Measurements from ENCODE around the gene R3HDM4. TPM values are rescaled to one million over a fixed set of nuclear protein-coding genes. Genes with fewer than 3 reads are reported as not detected.
A peak's percentile ranks its signal among the peaks of the same experiment; 100 is the strongest.

Gene R3HDM4
- total and polyA plus RNA-seq, 5 donors, result 18.6 to 31.2 (median 23.6) TPM

DNA sequence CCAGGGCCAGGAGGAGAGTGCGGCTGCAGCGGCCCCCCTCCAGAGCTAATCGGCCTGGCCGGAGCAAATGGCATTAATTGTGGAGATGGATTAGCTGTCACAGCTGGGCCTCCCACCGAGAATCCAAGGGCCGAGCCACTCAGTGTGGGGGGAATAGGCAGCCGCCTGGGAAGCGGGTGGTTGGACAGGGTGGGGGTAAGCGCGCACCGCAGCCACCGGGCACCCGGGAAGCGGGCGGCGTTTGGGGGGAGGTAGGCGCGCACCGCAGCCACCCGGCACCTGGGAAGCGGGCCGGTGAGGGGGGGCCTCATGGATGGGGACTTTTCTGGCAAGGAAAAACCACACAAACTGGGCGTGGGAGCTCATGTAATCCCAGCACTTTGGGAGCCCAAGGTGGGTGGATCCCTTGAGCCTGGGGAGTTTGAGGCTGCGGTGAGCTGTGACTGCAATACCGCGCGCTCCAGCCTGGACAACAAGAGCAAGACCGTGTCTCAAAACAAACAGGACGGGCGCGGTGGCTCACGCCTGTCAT lies 9.7 kb downstream of the R3HDM4 start:
- 78% methylated on average over 32 of the region's 32 CpGs for WGBS
- intact Hi-C loops (cut with DNase I), result no loop called here
- H3K9me3 ChIP-seq (ENCODE audit: control insufficient read depth, low read length), result no peaks in the 10 kb centered on the region
- no peaks in the 10 kb centered on the region for H3K4me1 ChIP-seq (ENCODE audit: control insufficient read depth, insufficient read depth, low read length)
- no peak overlapping the region for H3K4me3 ChIP-seq (ENCODE audit: low read length)
- no peak overlapping the region for H3K27ac ChIP-seq (ENCODE audit: low read length)
- DNase-seq (no peak), ATAC-seq (no peak)
- no peaks in the 10 kb centered on the region for H3K27me3 ChIP-seq (ENCODE audit: control insufficient read depth, insufficient read depth)

DNA sequence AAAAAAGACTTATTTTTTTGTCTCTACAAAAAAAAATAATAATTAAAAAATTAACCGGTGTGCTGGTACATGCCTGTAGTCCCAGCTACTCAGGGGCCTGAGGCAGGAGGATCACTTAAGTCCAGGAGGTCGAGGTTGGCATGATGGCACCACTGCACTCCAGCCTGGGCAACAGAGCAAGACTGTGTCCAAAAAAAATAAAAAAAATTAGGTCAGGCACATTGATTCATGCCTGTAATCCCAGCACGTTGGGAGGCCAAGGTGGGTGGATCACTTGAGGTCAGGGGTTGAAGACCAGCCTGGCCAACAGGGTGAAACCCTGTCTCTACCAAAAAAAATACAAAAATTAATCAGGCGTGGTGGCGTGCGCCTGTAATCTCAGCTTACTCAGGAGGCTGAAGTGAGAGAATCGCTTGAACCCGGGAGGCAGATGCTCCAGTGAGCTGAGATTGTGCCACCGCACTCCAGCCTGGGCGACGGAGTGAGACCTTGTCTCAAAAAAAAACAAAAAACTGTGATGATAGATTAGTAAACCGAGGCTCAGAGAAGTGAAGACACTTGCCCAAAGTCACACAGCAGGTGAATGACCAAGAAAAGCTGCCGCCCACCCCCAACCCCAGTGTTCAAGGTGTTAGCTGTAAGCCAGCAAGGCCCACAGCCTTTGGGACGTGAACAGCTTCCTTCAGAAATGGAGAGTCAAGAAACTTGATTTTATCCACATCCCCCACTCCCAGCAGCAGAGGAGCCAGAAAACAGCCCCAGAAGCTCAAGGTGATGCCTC lies 10.4 kb downstream of the R3HDM4 start:
- H3K27ac ChIP-seq (ENCODE audit: low read length), result no peak overlapping the region
- H3K27me3 ChIP-seq (ENCODE audit: control insufficient read depth, insufficient read depth), result no peaks in the 10 kb centered on the region
- no peaks in the 10 kb centered on the region for H3K9me3 ChIP-seq (ENCODE audit: control insufficient read depth, low read length)
- DNase-seq (no peak), ATAC-seq (no peak)
- H3K4me1 ChIP-seq (ENCODE audit: control insufficient read depth, insufficient read depth, low read length), result no peaks in the 10 kb centered on the region
- intact Hi-C loops (cut with DNase I), result no loop called here
- H3K4me3 ChIP-seq (ENCODE audit: low read length), result no peak overlapping the region
- 88% methylated on average over 14 of the region's 14 CpGs for WGBS

DNA sequence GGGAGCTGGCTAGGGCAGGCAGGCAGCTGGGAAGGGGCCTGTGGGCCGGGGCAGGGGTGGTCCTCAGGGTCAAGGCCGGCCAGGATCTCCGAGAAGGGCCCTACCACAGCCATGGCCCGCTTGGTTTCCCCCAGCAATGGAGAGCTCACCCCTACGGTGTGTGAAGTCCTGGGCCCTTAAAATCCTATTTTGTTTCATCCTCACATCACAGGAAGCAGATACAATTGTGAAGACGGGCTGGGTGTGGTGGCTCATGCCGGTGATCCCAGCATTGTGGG lies 11.0 kb downstream of the R3HDM4 start:
- intact Hi-C loops (cut with DNase I), result no loop called here

DNA sequence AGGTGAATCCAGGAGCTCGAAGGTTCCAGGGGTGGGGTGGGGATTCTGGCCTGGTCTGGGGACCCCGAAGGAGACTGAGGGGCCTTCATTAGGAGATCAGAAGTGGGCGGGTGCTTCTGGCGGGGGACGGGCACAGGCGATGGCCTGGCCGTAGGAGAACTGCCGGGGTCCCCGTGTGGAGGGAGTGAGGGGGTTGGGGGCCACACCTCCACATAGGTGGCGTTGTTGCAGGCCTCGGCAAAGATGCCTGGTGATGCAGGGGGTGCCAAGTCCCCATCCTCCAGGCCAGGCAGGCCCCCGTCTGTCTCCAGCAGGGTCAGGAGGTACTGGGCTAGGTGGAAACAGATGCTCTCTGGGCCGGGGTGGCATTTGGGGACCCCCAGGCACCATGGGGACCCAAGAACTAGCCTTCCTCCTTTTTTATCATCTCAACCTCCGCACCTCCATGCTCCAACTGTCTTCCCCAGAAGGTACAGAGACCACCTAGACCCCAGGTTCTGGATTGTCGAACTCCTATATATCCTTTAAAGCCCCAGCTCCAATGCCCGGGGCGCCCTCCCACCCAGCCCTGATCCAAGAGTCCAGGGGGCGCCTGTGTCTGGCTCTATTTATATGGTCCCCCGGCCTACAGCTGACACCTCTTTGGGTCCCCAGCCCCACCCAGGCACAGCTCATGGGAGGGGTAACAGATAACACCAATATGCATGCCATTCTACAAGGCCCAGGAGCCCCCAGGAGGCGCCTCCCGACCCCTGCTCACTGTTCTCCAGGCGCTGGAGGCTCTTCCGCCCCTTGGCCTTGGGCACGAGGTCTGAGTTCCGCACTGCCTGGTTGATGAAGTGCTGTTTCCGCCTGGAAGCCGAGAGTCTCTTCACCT lies 11.6 kb downstream of the R3HDM4 start:
- Histone ChIP-seq H3K9me3 (ENCODE audit: control insufficient read depth, low read length) (no peaks in the 10 kb centered on the region), H3K27me3 (ENCODE audit: control insufficient read depth, insufficient read depth) (no peaks in the 10 kb centered on the region), H3K4me1 (ENCODE audit: control insufficient read depth, insufficient read depth, low read length) (no peaks in the 10 kb centered on the region), H3K4me3 (ENCODE audit: low read length) (no peak overlapping the region), H3K27ac (ENCODE audit: low read length) (no peak overlapping the region)
- WGBS, result 94% methylated on average over 27 of the region's 27 CpGs
- intact Hi-C loops (cut with DNase I), result no loop called here
- DNase-seq (no peak), ATAC-seq (no peak)

More for the DNA sequence above, 11.0 kb downstream of the R3HDM4 start:
- DNase-seq (no peak), ATAC-seq (no peak)
- H3K4me1 ChIP-seq (ENCODE audit: control insufficient read depth, insufficient read depth, low read length), result no peaks in the 10 kb centered on the region
- no peaks in the 10 kb centered on the region for H3K27me3 ChIP-seq (ENCODE audit: control insufficient read depth, insufficient read depth)
- no peak overlapping the region for H3K4me3 ChIP-seq (ENCODE audit: low read length)
- WGBS, result 91% methylated on average over 7 of the region's 7 CpGs
- no peak overlapping the region for H3K27ac ChIP-seq (ENCODE audit: low read length)
- H3K9me3 ChIP-seq (ENCODE audit: control insufficient read depth, low read length), result no peaks in the 10 kb centered on the region

DNA sequence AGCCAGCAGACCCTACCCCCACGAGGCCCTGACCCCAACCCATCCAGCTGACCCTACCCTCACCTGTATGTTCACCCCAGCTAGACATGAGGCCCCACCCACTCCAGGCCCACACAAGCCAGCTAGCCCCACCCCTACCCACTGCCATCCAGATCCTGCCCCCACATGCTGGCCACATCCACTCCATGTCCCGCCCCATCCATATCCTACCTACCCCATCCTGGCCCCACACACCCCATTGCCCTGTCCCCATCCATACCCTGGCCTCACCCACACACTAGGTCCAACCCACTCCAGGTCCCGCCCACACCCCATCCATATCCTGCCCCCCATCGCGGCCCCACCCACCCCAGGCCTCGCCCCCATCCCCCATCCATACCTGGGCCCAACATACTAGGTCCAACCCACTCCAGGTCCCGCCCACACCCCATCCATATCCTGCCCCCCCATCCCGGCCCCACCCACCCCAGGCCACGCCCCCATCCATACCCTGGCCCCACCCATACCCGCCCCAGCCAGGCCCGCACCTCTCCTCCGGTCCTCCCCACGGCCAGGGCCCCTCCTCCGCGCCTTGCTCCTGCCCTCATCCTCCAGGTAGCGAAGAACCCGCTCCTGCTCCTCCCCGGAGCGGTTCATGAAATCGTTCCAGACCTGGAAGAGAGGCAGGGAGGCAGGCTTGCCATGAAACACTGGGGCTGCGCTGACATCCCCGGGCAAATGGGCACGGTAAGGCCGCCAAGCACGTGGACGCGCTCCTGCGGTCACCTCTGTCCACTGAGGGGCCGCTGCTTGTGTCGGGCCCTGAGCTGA lies 12.5 kb downstream of the R3HDM4 start:
- H3K27ac ChIP-seq (ENCODE audit: low read length), result no peak overlapping the region
- no peaks in the 10 kb centered on the region for H3K9me3 ChIP-seq (ENCODE audit: control insufficient read depth, low read length)
- DNase-seq (no peak), ATAC-seq (peak; percentile 9 to 23)
- intact Hi-C loops (cut with DNase I), result no loop called here
- no peaks in the 10 kb centered on the region for H3K27me3 ChIP-seq (ENCODE audit: control insufficient read depth, insufficient read depth)
- no peaks in the 10 kb centered on the region for H3K4me1 ChIP-seq (ENCODE audit: control insufficient read depth, insufficient read depth, low read length)
- WGBS, result 86% methylated on average over 30 of the region's 30 CpGs
- no peak overlapping the region for H3K4me3 ChIP-seq (ENCODE audit: low read length)

DNA sequence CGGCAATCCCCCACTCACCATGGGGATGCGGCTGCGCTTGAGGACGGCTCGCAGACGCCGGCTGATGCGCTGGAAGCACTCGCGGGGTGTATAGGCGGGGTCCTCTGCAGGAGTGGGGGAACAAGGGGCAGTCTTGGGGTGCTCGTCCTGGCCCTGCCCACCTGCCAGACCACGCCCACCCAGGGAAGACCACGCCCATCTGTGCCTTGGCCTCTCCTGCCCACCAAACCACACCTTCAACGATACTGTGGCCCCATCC lies 13.0 kb downstream of the R3HDM4 start:
- WGBS, result 93% methylated on average over 15 of the region's 15 CpGs
- no peaks in the 10 kb centered on the region for H3K9me3 ChIP-seq (ENCODE audit: control insufficient read depth, low read length)
- H3K27ac ChIP-seq (ENCODE audit: low read length), result no peak overlapping the region
- no peaks in the 10 kb centered on the region for H3K27me3 ChIP-seq (ENCODE audit: control insufficient read depth, insufficient read depth)
- intact Hi-C loops (cut with DNase I), result no loop called here
- no peak overlapping the region for H3K4me3 ChIP-seq (ENCODE audit: low read length)
- no peaks in the 10 kb centered on the region for H3K4me1 ChIP-seq (ENCODE audit: control insufficient read depth, insufficient read depth, low read length)
- DNase-seq, result no peak
- ATAC-seq, result no peak

DNA sequence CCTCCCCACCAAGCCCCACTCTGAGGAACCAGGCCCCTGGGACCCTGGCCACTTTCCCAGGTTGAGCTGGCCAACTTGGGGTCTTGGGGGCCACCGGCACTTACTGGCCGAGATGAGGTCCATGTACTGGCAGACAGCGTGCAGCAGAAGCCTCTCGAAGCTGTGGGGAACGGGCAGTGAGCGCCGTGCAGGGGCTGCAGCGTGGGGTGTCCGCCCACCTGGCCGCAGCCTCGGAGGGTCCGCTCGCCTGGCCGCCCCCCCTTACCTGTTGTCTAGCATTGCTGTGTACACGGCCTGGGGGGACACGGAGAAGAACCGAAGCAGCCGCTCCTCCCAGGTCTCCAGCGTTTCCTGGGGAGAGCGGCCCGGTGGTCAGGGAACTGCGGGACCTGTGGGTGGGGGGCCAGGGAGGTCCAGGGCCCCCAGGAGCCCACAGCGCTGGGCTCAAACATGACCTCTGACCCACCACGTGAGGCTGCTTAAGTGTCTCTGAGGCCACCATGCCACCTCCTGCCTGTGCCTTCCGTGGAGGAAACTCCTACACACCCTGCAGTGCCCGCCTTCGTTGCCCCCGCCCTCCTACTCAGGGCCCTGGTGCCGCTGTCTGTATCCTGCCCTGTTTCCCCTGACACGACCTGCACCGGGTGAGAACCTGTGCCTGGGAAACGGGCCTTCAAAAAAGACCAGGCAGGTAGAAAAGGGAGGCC lies 13.5 kb downstream of the R3HDM4 start:
- intact Hi-C loops (cut with DNase I), result no loop called here
- DNase-seq (no peak), ATAC-seq (no peak)

DNA sequence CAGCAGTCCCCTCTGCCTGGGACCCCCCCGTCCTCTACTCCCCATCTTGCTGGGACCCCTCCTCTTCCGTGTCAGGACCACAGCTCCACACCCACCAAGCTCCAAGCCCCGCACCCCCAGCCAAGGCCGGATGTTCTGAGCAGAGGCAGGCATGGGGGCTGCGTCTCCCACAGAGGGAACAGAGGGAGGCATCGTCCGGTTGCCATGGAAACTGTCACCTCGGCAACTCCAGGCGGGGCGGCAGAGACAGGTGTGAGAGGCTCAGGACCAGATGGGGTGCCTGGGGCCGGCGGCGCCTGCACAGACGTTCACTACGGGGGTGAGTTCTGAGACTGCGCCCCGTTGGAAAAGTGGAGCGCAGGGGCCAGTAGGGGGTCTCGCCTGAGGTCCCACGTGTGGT lies 14.4 kb downstream of the R3HDM4 start:
- Histone ChIP-seq H3K4me1 (ENCODE audit: control insufficient read depth, insufficient read depth, low read length) (no peaks in the 10 kb centered on the region), H3K27ac (ENCODE audit: low read length) (no peak overlapping the region), H3K4me3 (ENCODE audit: low read length) (no peak overlapping the region), H3K27me3 (ENCODE audit: control insufficient read depth, insufficient read depth) (no peaks in the 10 kb centered on the region), H3K9me3 (ENCODE audit: control insufficient read depth, low read length) (no peaks in the 10 kb centered on the region)
- intact Hi-C loops (cut with DNase I), result no loop called here
- ATAC-seq (no peak), DNase-seq (peak in 1 of 3 donors; percentile 59)
- 81% methylated on average over 20 of the region's 20 CpGs for WGBS

More for the DNA sequence above, 13.5 kb downstream of the R3HDM4 start:
- no peaks in the 10 kb centered on the region for H3K9me3 ChIP-seq (ENCODE audit: control insufficient read depth, low read length)
- no peak overlapping the region for H3K27ac ChIP-seq (ENCODE audit: low read length)
- no peaks in the 10 kb centered on the region for H3K4me1 ChIP-seq (ENCODE audit: control insufficient read depth, insufficient read depth, low read length)
- 89% methylated on average over 32 of the region's 32 CpGs for WGBS
- no peaks in the 10 kb centered on the region for H3K27me3 ChIP-seq (ENCODE audit: control insufficient read depth, insufficient read depth)
- H3K4me3 ChIP-seq (ENCODE audit: low read length), result no peak overlapping the region

DNA sequence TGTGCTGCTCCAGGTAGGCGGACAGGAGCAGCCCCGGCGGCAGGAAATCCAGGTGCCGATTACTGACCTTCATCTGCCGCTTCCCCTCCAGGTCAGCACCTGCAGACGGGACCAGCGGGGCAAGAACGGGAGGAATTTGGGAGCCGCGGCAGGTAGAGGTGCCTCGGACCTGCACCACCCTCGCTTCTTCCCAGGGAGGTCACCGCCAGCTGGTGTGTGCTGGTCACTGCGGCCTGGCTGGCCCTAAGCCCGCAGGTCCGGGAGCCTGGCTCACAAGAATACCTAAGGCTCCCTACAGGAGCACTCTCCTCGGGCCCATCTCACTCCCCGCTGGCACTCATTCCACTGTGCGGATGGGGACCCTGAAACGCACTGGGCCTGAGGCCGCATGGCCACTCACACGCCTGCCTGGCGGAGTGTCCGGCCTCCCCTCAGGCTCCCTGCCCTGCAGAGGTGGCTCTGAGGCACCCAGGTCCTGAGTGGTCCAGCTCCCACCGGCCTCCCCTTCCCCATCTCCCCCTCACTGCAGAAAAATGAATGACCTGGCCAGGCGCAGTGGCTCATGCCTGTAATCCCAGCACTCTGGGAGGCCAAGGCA lies 15.5 kb downstream of the R3HDM4 start:
- no peak for DNase-seq
- intact Hi-C loops (cut with DNase I), result no loop called here
- no peak for ATAC-seq
- Histone ChIP-seq H3K27ac (ENCODE audit: low read length) (no peak overlapping the region), H3K27me3 (ENCODE audit: control insufficient read depth, insufficient read depth) (no peaks in the 10 kb centered on the region), H3K4me3 (ENCODE audit: low read length) (no peak overlapping the region), H3K9me3 (ENCODE audit: control insufficient read depth, low read length) (no peaks in the 10 kb centered on the region), H3K4me1 (ENCODE audit: control insufficient read depth, insufficient read depth, low read length) (no peaks in the 10 kb centered on the region)
- WGBS, result 91% methylated on average over 26 of the region's 26 CpGs

DNA sequence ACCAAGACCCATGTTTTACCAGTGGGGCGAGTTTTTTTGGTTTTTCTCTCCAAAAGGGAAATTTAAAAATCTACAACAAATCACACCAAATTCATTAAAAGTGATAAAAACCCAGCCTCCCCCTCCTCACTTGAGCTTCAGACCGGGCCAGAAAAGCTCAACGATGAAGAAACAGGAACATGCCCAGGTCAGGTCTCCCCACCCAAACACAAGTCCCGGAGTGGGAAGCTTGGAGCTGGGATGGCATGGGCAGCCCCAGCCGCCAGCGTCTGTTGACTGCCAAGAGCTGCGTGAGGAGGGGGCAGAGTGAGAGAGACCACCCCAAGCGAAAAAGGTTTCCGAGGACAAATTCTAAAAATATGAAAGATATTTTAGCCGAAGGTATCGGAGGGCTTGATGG lies 16.0 kb downstream of the R3HDM4 start:
- Histone ChIP-seq H3K4me3 (ENCODE audit: low read length) (no peak overlapping the region), H3K27me3 (ENCODE audit: control insufficient read depth, insufficient read depth) (no peaks in the 10 kb centered on the region), H3K9me3 (ENCODE audit: control insufficient read depth, low read length) (no peaks in the 10 kb centered on the region), H3K4me1 (ENCODE audit: control insufficient read depth, insufficient read depth, low read length) (no peaks in the 10 kb centered on the region), H3K27ac (ENCODE audit: low read length) (no peak overlapping the region)
- ATAC-seq (no peak), DNase-seq (no peak)
- intact Hi-C loops (cut with DNase I), result no loop called here
- WGBS, result 90% methylated on average over 11 of the region's 11 CpGs
